PFSK-1 (cell line): ENCODE measurements around the gene ARFGAP1.

Experiments used
- FOXP2 ChIP-seq: optimal IDR thresholded peaks from 2 replicates; pipeline ENCODE3; 2011; ENCODE audit warnings: borderline replicate concordance, control low read depth, inconsistent platforms; ENCODE audit not compliant: insufficient read depth; ENCODE audit errors: extremely low read length, extremely low read depth
- POLR2AphosphoS5 ChIP-seq: IDR thresholded peaks from 2 replicates; pipeline ENCODE4 v1.6.1; 2012; ENCODE audit warnings: low read depth, mild to moderate bottlenecking, control low read depth, low read length, moderate library complexity
- REST ChIP-seq, 2 experiments: IDR thresholded peaks; 2 replicates each; pipeline versions ENCODE4 v1.6.1 to v1.8.0; 2011 to 2012; ENCODE audit warnings: low read depth in 2 of 2, low read length in 2 of 2, control low read depth in 1 of 2, inconsistent platforms in 1 of 2, mild to moderate bottlenecking in 1 of 2, moderate library complexity in 1 of 2; ENCODE audit not compliant: insufficient read depth in 1 of 2
- SIN3A ChIP-seq: IDR thresholded peaks from 2 replicates; pipeline ENCODE4 v1.6.1; 2012; ENCODE audit warnings: mild to moderate bottlenecking, low read length, moderate library complexity, borderline replicate concordance; ENCODE audit not compliant: insufficient read depth
- TAF1 ChIP-seq: IDR thresholded peaks from 2 replicates; pipeline ENCODE4 v1.6.1; 2012; ENCODE audit warnings: low read length, control low read depth, borderline replicate concordance; ENCODE audit not compliant: insufficient read depth

Gene ARFGAP1

GRCh38 chr20:63246490-63247288 lies 25.9 kb upstream of the ARFGAP1 start:
- no peak for TF ChIP-seq POLR2AphosphoS5
- no peak for TF ChIP-seq REST (IDR thresholded peaks at IDR 0.05; ENCODE audit: insufficient read depth in 1 of 2, low read depth in 2 of 2, low read length in 2 of 2)
- TF ChIP-seq TAF1, result no peak
- no peak for TF ChIP-seq SIN3A
- no peak for TF ChIP-seq FOXP2

DNA sequence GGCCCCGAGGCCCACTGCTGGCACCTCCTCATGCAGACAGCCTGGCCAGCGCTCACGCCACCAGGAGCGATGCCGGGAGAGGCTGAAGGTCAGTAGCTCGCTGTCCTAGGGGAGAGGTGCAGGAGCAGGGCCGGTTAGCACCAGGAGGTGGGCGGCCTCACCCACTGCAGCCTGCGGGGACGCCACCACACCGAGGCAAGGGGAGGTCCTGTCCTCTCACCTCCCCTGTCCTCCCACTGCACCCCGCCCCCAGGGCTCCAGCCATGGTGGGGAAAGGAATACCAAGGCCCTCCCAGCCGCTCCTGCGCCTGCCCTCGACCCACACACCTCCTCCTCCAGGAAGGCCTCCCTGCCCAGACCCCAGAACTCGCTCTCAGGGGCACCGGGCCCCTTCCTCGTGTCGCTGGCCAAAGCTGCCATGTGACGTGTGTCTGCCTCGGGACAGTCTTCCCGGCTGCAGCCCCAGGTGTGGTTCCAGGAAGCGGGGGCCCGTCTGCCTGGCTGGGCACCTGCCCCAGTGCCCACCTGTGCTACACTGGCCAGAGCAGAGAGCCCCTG lies 24.9 kb upstream of the ARFGAP1 start:
- TF ChIP-seq TAF1 (no peak), POLR2AphosphoS5 (no peak), FOXP2 (no peak), REST (IDR thresholded peaks at IDR 0.05; ENCODE audit: insufficient read depth in 1 of 2, low read depth in 2 of 2, low read length in 2 of 2) (no peak), SIN3A (no peak)

DNA sequence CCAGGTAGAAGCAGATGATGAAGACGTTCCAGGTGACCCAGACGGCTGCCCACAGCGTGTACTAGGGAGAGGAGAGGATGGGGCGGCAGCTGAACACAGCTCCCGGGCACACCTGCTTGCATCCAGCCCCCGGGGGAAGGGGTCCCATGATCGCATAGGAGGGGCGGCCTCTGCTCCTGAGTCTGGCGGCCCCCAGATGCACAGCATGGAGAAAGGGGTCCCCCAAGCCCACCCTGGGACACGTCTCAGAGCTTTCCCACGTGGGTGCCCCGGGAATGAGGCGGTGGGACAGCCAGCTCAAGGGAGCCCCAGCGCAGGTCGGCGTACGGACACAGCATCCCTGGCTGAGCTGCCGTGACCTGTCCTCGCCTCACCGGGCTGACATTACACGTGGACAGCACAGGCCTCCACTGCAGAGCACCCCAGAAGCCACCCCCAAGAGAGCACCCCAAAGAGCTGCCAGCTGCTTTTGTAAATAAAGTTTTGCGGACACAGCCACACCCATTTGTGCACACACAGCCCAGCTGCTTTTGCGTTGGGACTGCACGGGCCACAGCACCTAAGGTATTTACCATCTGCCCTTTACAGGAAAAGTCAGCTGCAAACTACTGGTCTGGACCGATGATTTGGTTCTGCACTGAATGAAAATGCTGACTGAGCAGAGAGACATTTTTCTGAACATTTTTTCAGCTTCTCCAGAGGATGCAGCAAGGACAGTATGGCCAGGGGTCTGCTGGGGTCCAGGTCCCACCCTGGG lies 23.6 kb upstream of the ARFGAP1 start:
- TF ChIP-seq SIN3A, result no peak
- TF ChIP-seq TAF1, result no peak
- TF ChIP-seq FOXP2, result no peak
- TF ChIP-seq REST (IDR thresholded peaks at IDR 0.05; ENCODE audit: insufficient read depth in 1 of 2, low read depth in 2 of 2, low read length in 2 of 2), result no peak
- TF ChIP-seq POLR2AphosphoS5, result no peak

DNA sequence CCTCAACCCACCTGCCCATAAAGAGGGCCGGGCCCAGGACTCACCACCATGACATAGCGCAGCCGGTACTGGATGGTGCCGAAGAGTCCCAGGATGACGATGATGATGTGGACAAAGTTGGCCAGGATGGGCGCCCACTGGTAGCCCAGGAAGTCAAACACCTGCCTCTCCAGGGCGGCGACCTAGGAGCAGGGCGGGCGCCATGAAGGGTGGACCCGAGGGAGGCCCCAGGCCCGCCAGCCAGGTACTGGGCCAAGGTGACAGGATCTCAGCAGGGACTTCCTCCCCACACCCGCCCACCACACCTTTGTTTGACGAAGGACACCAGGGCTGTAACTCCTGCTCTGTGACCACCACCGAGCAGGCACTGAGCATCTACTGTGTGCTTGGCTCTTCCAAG lies 22.7 kb upstream of the ARFGAP1 start:
- TF ChIP-seq POLR2AphosphoS5, result no peak
- no peak for TF ChIP-seq FOXP2
- no peak for TF ChIP-seq TAF1
- TF ChIP-seq SIN3A, result no peak
- no peak for TF ChIP-seq REST (IDR thresholded peaks at IDR 0.05; ENCODE audit: insufficient read depth in 1 of 2, low read depth in 2 of 2, low read length in 2 of 2)
